ENCODE results near the gene KIF23.
A peak's percentile ranks its signal among the peaks of the same experiment; 100 is the strongest.

Gene KIF23

DNA sequence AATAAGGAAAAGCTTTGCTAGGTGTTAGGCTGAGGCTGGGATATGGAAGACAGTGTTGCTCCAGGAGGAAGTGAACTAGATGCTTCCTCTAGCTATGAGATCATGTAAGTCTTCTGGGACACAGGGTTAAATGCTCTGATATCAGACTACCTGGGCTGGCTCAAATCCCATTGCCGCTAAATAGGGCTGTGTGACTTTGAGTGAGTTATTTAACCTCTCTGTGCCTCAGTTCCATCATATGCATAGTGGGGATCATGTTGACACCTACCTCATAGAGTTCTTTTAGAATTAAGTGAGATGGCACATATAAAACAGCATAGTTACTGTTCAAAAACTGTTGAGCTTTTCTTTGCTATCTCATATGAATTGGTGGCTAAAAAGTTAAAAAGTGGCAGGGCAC, 51.1 kb downstream of the KIF23 start:
- no peak for DNase-seq (ENCODE audit: low read depth in 2 of 2)

GRCh38 chr15:69466733-69467132, 52.6 kb downstream of the KIF23 start:
- no peak for DNase-seq (ENCODE audit: low read depth in 2 of 2)

DNA sequence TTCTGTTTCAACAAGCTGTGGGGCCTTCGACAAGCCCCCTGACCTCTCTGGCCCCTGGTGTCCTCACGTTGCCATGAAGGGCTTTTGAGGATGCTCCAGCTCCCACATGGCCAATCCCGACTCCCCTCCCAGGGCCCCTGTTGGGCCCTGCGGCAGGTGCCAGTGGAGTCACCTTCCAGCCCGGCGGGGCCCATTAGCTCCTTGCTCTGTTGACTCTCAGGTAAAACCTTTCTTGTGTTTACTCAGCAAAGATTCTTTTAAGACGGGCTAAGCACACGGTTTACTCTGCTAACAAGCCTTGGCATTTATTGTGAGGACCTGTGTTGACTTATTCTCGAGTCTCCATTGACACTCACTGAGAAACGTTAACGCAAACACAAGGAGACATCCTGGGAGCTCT, 53.5 kb downstream of the KIF23 start:
- DNase-seq (ENCODE audit: low read depth in 2 of 2), result no peak

DNA sequence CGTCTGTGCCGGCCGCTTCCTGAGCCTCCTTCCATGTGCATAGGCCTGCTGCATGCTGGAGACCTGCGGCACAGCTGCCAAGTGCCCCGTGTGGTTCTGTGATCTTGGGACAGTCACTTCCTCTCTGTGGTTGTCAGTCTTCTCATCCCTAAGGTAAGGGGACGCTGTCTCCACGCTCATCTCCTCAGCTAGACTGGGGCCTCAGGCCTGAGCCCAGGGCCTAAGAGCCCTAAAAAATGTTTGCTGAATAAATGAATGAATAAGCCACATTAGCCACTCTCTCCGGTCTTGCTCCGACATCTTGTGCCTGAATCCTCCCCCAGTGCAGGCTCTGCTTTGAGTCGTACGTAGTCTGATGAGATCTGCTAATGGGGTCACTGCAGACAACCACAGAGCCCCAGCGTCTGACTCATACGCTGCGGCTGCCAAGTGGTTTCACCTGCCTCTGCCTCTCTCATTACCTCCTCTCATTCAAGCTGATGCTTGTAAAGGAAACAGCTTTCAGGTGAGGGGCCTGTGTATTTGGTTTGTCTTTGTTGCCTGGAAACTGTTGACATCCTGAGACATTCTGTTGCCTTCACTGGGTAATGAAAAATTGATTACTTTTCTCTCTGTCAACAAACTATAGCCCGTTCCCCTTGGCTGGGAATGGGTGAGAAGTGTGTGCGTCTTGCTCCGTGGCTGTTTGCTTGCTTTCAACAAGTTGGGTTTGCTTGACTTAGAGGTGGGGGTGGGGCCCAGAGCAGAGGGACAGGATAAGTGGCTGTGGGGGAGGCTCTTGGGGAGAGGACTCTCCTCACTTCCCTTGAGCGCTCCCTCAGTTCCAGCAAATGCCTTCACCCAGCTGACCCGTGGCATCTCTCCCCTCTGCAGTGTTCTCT, 54.3 kb downstream of the KIF23 start:
- peak; percentile 73 to 79 for DNase-seq (ENCODE audit: low read depth in 2 of 2)

DNA sequence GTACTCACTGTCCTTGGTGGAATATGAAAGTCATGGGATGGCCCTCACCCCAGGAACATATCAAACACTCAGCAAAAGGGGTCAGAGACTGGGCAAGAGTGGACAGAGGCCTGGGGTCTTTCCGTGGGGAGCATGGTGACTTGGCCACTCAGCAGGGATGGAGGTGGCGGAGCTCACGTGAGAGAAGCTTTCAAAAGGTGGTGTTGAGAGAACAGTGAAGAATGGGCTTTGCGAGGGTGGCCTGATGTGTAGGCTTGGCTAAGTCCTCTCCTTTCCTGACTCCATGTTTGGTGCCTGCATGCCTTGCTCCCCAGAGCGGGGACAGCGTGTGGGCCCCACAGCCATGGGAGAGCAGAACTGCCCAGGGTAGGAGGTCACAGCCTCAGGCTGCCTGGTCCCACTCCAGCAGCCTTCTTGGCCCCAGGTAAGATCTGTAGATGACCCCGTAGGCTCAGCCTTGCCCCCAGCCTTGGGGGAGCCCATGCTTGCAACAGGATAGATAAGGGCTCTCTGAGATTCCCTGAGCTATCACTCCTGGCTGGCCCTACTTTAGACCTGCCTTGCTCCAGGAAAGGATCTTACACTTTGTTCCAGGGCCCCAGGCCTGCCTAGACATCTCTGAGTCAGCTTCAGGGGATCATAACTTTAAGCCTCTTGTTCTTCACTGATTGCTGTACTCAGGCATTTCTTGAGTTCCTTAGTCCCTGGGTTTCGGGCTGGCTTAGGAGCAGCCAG, 55.5 kb downstream of the KIF23 start:
- no peak for DNase-seq (ENCODE audit: low read depth in 2 of 2)

GRCh38 chr15:69472046-69472445, 57.9 kb downstream of the KIF23 start:
- no peak for DNase-seq (ENCODE audit: low read depth in 2 of 2)

DNA sequence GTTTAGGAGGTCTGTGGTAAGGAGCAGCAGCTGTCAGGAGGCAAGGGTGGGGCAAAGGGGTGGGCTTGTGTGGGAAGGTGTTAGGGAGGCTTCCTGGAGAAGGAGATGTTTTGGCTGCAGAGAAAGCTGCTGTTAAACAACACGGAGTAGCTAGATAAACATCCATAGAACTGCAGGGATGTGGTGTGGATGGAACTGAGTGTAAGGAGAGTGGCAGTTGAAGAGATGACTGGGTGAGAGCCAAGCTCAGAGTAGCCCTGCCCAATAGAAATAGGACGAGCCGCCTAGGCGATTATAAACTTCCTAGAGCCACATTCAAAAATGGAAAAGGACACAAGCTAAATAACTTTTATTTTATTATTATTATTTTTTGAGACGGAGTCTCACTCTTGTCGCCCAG, 58.4 kb downstream of the KIF23 start:
- DNase-seq (ENCODE audit: low read depth in 2 of 2), result no peak

- DNase-seq (ENCODE audit: low read depth in 2 of 2), result no peak
These were observed 60.1 kb downstream of the KIF23 start for GRCh38 chr15:69474291-69474690.

- no peak for DNase-seq (ENCODE audit: low read depth in 2 of 2)
These were observed 60.8 kb downstream of the KIF23 start for GRCh38 chr15:69474846-69475455.

GRCh38 chr15:69475769-69476358, 61.7 kb downstream of the KIF23 start:
- DNase-seq (ENCODE audit: low read depth in 2 of 2), result peak; percentile 40 to 45

DNA sequence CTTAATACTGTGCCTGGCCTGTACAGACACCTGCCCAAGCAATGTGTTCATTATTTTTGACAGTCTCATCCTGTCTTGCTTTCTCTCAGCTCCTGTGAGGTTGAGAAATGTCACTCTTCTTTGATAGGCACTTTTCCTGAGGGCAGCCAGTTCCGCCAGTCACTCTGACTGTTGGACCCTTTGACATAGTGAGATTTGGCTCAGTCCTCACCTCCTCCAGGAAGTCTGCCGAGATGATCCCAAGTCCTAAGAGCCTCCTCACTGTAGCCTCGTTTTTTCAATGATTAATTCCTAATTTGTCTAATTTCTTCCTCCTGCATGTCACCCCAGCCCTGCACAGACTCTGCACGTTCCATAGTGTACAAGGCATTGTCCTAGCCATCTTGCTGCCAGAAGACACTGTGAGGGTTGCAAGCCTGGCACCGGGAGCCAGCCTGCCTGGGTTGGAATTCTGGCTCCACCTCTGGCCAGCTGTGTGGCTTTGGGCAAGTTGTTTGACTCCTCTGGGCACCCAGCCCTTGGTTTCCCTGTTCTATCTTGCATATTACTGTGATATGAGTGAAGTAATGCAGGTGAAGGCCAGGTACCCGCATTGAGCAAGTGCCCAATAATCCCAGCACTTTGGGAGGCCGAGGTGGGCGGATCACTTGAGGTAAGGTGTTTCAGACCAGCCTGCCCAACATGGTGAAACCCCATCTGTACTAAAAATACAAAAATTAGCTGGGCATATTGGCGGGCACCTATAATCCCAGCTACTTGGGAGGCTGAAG, 62.7 kb downstream of the KIF23 start:
- DNase-seq (ENCODE audit: low read depth in 2 of 2), result no peak

GRCh38 chr15:69478259-69478781, 64.2 kb downstream of the KIF23 start:
- no peak for DNase-seq (ENCODE audit: low read depth in 2 of 2)

- DNase-seq (ENCODE audit: low read depth in 2 of 2), result no peak
These were observed 64.9 kb downstream of the KIF23 start for GRCh38 chr15:69479081-69479480.

DNA sequence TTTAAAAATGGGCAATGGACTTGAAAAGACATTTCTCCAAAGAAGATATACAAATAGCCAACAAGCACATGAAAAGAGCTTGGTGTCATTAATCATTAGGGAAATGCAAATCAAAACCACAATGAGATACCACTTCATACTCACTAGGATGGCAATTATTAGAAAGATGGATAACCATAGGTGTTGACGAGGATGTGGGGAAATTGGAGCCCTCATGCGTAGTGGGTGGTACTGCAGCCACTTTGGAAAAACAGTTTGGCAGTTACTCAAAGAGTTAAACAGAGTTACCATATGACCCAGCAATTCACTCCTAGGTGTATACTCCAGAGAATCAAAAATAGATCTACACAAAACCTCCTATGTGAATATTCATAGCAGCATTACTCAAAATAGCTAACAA, 65.8 kb downstream of the KIF23 start:
- no peak for DNase-seq (ENCODE audit: low read depth in 2 of 2)

DNA sequence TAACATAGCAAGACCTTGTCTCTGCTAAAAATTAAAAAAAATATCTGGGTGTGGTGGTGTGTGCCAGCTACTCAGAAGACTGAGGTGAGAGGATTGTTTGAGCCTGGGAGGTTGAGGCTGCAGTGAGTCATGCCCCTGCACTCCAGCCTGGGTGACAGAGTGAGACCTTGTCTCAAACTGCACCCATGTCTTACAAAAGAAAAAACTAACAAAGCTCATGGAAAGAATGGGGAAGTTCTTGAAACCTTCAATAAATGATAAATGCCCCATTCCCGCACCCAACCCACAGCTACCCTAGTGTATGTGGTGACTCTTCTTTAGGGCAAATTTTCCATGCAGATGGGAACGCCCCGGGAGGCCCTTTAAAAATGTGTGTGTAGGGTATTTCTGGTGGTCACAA, 66.8 kb downstream of the KIF23 start:
- no peak for DNase-seq (ENCODE audit: low read depth in 2 of 2)

DNA sequence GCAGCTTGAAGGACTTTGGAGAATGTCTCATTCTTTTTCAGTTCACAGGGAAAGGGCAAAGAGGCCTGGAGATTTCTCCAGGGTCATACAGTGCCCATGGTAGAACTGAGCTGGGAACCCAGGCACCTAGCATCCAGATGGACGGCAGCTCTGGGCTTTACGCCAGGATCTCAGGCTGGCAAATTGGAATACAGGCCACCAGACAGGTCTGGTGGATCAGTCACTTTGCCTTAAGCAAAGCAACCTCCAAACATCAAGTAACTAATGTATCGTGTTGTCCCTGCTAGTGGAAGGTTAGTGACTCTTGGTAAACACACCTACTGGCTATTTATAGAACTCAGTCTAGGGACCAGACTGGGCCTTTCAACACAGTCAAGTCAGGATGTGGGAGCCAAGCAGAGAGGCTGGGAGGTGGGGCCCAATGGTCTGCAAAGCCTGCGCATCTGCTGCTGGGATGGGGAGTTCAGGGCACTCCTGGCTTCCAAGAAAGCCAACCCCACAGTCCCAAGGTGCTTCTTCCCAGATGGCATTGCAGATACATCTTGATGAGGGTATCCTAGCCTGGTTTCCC, 68.6 kb downstream of the KIF23 start:
- DNase-seq (ENCODE audit: low read depth in 2 of 2), result no peak

DNA sequence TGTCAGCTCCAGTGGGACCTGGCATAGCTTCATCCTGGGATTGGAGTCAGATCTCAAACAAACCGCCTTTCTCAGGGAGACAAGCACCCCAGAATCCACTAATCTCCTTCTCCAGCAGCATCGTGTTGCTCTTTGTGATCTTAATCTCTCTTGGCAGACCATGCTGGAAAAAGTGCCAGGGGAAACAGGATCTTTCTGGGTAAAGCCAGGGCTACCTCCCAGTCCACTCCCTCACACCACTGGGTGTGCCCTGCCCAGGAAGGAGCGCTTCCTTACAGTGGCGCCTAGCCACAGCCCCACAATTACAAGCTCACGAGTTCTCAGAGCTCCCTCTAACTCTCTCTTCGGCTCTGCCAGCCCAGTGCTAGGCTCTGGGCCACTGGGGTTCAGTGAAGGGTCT, 70.7 kb downstream of the KIF23 start:
- no peak for DNase-seq (ENCODE audit: low read depth in 2 of 2)

DNA sequence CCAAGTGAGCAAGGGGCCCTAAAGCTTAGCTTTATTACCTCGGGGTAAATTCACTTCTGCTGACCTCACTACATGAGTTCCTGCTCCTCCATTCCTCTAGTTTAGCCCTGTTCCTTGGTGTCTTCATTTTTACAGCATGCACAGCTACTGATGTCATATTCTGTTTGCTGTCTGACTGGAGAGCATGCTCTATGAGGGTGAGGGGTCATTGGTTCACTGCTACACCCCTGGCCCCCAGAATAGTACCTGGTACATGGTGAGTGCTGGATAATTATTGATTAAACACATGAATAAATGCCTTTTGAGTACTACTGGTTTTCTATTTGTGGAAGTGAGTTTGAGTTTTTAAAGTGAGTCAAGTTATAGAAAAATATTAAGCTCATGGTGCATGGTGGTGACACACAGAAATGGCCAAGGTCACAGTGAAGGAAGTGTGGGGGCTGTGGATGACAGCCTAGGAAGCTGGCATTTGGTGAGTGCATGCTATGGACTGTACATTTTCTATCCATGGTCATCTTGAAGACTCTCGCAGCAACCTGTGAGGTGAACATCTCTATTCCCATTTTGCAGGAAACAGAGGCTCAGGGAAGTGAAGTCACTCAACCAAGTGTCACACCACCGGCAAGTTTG, 72.4 kb downstream of the KIF23 start:
- no peak for DNase-seq (ENCODE audit: low read depth in 2 of 2)

GRCh38 chr15:69489073-69489571, 75.0 kb downstream of the KIF23 start:
- DNase-seq (ENCODE audit: low read depth in 2 of 2), result no peak

DNA sequence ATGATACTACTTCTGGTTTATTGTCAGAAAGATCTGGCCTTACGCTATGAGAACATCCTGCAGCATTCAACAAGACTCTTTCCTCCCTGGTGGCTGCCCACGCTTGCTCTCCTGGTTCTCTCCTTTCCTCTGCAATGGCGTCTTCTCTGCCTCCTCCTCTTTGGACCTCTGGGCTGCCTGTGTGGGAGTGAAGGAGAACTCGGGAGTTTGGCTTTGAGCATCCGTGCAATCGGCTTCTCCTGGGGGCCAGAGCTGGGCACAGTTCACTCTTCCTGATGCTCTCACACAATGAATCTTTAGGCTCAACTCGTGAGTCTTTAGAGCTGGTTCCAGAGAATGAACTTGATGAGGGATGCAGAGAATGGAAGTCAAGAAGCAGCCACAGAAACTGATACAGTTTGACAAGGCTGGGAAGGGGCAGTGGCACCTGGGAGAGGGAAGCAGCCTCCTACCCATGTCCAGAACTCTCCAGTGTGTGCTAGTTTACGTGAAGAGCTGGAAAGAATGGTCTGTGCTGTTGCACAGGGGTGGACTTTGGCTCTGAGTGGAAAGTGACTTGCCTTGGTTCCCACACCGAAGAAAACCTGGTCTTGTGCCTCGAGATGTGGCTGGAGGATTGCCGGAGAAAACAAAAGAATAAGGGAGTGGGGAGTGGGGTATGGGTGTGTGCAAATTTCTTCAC, 76.3 kb downstream of the KIF23 start:
- DNase-seq (ENCODE audit: low read depth in 2 of 2), result no peak
